ENCODE measurements around the gene PMCH.
A peak's percentile ranks its signal among the peaks of the same experiment; 100 is the strongest.
"Not testable (repeated sequence)": the region's sequence is repeated elsewhere in the genome, so short reads cannot be mapped to it uniquely, and the experiment has no call there.

PMCH gene, protein sequence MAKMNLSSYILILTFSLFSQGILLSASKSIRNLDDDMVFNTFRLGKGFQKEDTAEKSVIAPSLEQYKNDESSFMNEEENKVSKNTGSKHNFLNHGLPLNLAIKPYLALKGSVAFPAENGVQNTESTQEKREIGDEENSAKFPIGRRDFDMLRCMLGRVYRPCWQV

DNA sequence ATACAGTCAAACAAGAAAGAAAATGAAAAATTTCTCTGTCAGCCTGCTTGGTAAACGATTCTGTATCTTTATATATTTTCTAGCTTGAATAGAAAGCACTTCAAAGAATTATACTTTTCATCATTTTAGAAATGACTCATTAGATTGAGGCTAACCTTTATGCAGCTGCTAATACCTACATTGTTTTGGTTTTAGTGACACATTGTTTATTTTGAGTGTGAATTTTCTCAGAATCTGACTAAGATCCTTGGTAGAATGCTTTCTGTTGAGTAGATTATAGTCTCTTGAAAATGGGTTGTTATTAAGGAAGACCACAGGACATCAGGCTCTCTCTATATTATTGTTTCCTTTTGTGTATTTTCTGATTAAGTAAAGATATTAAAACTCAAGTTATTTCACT is at the start of gene PMCH:
TSS of gene PMCH (minus strand) at position 45 of the 400 bp plus-strand sequence. CDS start 63 bp downstream, outside the sequence.
- DNase-seq = no peak

DNA sequence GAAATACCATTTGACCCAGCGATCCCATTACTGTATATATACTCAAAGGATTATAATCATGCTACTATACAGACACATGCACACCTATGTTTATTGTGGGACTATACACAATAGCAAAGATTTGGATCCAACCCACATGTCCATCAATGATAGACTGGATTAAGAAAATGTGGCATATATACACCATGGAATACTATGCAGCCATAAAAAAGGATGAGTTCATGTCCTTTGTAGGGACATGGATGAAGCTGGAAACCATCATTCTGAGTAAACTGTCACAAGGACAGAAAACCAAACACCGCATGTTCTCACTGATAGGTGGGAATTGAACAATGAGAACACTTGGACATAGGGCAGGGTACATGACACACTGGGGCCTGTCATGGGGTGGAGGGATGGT is 43.2 kb upstream of the PMCH start:
- not testable (repeated sequence) for DNase-seq

- DNase-seq = no peak
These were observed 37.0 kb upstream of the PMCH start for GRCh38 chr12:102234599-102234998.

DNA sequence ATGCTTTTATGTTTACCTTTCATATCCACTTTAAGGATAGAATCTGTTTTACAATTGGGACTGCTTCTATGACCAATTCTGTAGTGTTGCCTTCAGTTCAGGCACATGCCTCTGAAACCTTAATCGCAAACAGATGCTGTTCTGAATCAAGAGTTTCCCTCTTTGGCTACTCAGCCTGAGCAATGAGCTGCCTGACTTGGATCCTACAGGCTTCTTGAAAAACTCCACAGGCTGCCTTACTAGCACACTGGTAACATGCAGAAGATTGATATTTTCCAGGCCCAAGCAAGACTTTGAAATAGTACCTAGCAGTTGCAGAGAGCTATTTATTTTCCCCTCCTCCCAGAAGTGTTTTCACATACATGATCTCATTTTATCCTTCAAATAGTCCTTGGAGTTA is 34.8 kb upstream of the PMCH start:
- no peak for DNase-seq

GRCh38 chr12:102232036-102232435 is 34.4 kb upstream of the PMCH start:
- DNase-seq = no peak

DNA sequence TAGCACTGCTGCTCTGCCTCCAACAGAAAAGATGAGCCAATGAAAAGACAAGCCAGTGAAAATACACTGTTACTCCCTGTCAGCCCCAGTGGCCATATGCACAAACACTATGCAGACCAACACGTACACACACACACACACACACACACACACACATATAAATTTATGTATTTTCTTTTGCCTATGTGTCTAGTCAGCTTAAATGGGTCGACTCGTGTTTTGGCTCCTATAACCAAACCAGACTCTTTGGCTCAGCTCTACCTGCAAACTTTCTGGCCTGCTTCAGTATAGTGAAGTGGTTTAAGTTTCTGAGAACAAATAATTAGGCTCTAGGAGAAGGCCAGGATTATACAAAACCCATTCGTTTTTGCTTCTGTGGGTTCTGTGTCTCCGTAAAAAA is 30.3 kb upstream of the PMCH start:
- DNase-seq = no peak

DNA sequence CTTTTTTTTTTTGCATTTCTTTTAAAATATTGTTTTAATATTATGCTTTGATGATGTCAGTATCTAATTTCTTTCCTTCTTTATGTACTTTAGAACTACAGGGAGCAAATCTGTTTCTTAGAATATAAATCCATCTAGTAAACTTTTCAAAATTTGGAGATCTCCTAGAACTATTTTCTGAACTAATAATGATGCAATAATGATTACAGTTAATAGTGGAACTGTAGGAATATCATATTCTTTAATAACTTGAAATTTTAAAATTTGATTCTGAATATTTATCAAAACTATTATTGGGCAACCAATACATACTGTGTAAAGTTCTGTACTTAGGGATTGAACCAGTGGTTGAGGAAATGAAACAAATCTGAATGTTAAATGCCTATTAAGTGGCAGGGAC is 23.1 kb upstream of the PMCH start:
- DNase-seq = no peak

DNA sequence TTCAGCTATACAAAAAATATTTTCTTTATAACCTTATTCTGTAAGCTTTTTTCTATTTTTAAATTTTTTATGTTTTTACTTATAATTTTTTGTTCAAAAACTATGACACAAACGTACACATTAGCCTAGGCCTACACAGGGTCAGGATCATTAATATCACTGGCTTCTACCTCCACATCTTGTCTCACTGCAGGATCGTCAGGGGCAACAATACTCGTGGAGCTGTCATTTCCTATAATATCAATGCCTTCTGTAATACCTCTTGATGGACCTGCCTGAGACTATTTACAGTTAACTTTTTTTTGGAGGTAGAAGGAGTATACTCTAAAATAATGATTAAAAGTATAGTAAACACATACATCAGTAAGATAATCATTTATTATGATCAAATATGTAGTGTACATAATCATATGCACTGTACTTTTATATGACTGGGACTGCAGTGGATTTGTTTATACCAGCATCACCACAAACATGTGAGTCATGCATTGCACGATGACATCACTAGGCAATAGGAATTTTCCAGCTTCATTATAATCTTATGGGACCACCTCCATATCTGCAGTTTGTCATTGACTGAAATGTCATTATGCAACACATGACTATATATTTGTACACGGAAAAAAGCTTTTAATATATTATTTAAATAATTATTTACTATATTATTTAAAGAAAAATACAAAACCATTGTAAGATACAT is 18.5 kb upstream of the PMCH start:
- DNase-seq = no peak

DNA sequence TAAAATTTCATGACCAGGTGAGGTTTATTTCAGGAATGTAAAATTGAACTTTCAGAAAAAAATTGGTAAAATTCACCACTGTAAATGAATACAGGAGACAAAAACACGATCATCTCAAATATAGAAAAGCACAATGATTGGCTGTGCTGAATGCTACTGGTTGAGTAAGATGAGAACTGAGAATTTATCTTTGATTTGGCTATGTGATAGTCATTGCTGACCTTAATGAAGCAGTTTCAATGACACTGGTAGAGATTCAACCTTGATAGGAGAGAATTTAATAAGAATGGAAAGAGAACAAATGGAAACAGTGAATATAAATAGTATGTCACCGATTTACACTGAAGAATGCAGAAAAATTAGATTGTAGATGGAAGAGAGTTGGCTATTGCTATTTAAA is 6.4 kb upstream of the PMCH start:
- no peak for DNase-seq

DNA sequence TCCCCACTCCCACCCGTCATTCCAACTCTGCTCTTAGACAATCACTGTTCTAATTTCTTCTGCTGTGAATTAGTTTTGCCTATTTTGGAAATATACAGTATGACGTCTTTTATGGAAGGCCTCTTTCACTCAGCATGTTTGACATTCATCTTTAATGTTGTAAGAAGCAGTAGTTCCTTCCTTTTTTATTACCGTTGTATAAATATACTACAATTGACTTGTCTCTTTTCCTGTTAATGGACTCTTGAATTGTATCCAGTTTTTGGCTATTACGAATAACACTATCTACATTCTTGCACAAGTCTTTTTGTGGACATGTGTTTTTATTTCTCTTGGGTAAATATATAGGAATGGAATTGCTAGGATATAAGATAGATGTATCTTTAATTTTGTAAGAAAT is 4.9 kb upstream of the PMCH start:
- DNase-seq = no peak

DNA sequence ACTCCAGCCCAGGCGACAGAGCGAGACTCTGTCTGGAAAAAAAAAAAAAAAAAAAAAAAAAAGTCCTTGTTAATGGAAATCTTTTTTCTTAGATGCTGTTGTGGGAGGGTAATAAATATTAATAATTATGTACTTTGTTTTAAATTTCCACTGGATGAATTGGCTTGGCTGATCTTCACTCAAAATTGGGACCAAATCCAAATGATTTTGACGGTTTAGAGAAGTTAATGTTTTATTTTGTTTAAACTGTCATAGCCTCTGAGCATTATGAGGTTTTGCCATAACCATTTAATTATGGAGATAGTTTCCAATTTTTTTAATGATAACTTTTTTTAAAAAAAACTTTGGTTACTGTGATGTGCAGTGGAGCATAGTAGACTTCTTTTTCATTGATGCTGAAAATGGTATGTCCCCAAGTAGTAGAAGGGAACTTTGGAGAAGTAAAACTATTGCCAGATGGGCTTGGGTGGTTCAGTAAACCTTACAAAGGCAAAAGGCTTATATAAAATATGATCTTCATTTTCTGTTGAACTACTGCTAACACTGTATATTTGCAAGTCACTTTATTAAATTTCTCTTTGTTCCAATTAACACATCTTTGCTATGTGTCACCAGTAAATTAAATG is 3.9 kb upstream of the PMCH start:
- no peak for DNase-seq

DNA sequence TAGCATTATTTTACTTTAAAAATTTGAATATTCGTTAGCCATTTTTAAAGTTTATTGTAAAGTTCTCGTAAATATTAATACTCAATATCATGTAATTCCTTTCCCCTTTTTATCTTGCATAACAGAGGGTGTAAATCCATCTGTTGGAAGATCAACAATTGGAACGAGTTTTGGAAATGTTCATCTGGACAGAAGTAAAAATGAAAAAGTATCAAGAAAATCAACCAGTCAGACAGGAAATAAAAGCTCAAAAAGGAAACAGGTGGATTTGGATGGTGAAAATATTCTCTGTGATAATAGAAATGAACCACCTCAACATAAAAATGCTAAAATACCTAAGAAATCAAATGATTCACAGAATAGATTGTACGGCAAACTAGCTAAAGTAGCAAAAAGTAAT is 1.8 kb downstream of the PMCH start:
- no peak for DNase-seq

DNA sequence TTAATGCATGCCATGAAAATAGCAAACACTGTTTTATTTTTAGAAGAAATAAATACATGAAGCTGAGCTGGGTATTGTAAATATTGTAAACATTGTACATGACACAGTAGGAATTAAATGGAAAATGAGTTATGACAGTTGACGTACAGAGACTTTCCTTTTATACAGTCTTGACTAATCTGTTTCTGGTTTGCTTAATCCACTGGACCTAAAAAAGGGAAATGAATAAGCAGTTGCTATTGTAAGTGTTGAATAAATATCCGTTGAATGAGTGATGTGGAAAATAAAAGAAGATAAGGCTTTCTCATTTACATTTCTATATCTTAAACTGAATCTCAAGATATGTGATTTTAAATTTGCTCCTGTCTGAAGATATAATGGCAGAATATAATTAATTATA is 15.0 kb downstream of the PMCH start:
- DNase-seq = no peak

- no peak for DNase-seq
These were observed 22.9 kb downstream of the PMCH start for GRCh38 chr12:102174761-102175160.

GRCh38 chr12:102174117-102174516 is 23.5 kb downstream of the PMCH start:
- DNase-seq = no peak

- DNase-seq = no peak
These were observed 25.2 kb downstream of the PMCH start for GRCh38 chr12:102172436-102172835.

- DNase-seq = no peak
These were observed 25.7 kb downstream of the PMCH start for GRCh38 chr12:102171951-102172350.

GRCh38 chr12:102169922-102170621 is 27.6 kb downstream of the PMCH start:
- peak; percentile 7 for DNase-seq

GRCh38 chr12:102167821-102168604 is 29.6 kb downstream of the PMCH start:
- DNase-seq = no peak

GRCh38 chr12:102163383-102163782 is 34.2 kb downstream of the PMCH start:
- no peak for DNase-seq

DNA sequence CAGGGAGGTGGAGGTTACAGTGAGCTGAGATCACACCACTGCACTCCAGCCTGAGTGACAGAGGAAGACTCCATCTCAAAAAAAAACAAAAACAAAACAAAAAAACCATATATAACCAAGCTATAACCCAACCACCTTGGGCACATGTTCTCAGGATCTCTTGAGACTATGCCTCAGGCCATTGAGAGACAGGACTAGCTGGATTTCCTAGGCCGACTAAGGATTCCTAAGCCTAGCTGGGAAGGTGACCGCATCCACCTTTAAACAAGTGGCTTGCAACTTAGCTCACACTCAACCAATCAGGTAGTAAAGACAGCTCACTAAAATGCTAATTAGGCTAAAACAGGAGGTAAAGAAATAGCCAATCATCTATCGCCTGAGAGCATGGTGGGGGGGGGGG is 42.4 kb downstream of the PMCH start:
- DNase-seq = not testable (repeated sequence)

DNA sequence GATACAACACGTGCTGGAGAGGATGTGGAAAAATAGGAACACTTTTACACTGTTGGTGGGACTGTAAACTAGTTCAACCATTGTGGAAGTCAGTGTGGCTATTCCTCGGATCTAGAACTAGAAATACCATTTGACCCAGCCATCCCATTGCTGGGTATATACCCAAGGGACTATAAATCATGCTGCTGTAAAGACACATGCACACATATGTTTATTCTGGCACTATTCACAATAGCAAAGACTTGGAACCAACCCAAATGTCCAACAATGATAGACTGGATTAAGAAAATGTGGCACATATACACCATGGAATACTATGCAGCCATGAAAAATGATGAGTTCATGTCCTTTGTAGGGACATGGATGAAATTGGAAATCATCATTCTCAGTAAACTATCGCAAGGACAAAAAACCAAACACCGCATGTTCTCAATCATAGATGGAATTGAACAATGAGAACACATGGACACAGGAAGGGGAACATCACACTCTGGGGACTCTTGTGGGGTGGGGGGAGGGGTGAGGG is 50.5 kb downstream of the PMCH start:
- not testable (repeated sequence) for DNase-seq

Measured in GDM1 (cell line).